Measurements from ENCODE around the gene BTF3. TPM values are rescaled to one million over a fixed set of nuclear protein-coding genes. Genes with fewer than 3 reads are reported as not detected.
"Not testable (repeated sequence)": the region's sequence is repeated elsewhere in the genome, so short reads cannot be mapped to it uniquely, and the experiment has no call there.

Gene BTF3
- total RNA-seq, 1 experiment from 2014 or later = 635 TPM

DNA sequence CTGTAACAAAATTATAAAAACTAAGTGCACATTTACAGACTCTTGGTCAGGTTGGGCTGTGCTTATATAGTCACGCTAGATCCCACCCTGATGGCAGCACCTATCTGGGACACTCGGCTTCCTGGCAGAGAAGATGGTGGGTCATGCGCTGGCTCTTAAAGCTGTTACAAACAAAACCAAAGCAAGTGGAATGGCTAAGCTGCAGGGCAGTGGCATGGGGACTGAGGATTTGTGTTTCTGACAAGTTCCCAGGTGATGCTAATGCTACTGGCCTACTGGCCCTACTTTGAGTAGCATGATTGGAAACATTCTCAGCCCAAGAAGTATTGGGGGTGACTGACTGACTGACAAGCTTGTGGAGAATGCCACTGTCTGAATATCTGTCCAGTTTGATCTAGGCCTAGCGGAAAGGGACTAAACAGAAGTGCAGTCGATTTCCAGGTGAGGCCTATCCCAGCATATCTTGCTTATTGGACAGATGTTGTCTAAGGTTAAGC lies 8.3 kb downstream of the BTF3 start:
- no peaks in the 10 kb centered on the region for H3K9me2 ChIP-seq (ENCODE audit: insufficient read depth)
- TF ChIP-seq EZH2 (IDR thresholded peaks at IDR 0.05; ENCODE audit: low read depth) = no peak
- TF ChIP-seq, protein P1, sequence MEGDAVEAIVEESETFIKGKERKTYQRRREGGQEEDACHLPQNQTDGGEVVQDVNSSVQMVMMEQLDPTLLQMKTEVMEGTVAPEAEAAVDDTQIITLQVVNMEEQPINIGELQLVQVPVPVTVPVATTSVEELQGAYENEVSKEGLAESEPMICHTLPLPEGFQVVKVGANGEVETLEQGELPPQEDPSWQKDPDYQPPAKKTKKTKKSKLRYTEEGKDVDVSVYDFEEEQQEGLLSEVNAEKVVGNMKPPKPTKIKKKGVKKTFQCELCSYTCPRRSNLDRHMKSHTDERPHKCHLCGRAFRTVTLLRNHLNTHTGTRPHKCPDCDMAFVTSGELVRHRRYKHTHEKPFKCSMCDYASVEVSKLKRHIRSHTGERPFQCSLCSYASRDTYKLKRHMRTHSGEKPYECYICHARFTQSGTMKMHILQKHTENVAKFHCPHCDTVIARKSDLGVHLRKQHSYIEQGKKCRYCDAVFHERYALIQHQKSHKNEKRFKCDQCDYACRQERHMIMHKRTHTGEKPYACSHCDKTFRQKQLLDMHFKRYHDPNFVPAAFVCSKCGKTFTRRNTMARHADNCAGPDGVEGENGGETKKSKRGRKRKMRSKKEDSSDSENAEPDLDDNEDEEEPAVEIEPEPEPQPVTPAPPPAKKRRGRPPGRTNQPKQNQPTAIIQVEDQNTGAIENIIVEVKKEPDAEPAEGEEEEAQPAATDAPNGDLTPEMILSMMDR (conservative IDR thresholded peaks at IDR 0.05) = no peak
- no TSS peak for BruUV-seq (replicated peaks)
- H3K4me1 ChIP-seq (replicated peaks; ENCODE audit: insufficient read depth) = peaks cover under 1% of the 10 kb centered on the region; the same call in 1 of the 2 replicates
- no peaks in the 10 kb centered on the region for H3K9me3 ChIP-seq (ENCODE audit: insufficient read depth, low read depth)
- peaks cover 19% of the 10 kb centered on the region for H3K79me2 ChIP-seq (ENCODE audit: low read depth)
- no peaks in the 10 kb centered on the region for H3K27me3 ChIP-seq (ENCODE audit: insufficient read depth, low read depth)
- ChIA-PET CTCF (no interaction called here), POLR2A (ENCODE audit: unreplicated experiment) (no interaction called here)
- H3F3A ChIP-seq (ENCODE audit: insufficient read depth, low read depth) = peaks cover 57% of the 10 kb centered on the region
- peaks cover 28% of the 10 kb centered on the region for H4K20me1 ChIP-seq (ENCODE audit: insufficient read depth)
- H3K4me2 ChIP-seq = no peak overlapping the region
- intact Hi-C loops (cut with micrococcal nuclease; ENCODE audit: unreplicated experiment) = no loop called here
- no peak for DNase-seq
- H3K36me3 ChIP-seq (ENCODE audit: low read depth) = peaks cover 33% of the 10 kb centered on the region
- no peak overlapping the region for H3K27ac ChIP-seq
- no peak overlapping the region for H3K4me3 ChIP-seq
- H2AFZ ChIP-seq = no peak overlapping the region

DNA sequence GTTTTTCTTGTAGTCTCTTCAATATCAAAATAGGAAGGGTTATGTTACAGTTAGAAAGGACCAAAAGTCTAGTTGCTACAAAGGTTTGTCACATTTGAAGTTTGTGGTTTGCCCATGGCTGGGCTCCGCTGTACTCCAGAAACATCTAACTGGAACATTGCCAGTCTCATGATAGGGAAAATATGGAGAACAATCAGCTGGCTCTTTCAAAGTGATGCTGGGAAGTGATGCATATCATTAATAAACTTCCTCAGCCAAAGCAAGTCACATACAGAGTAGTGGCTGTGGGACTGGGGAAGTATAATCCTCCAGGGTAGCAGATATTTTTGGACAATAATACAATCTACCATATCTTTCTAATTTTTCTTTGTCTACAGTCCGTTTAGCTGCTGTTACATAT lies 8.8 kb downstream of the BTF3 start:
- Histone ChIP-seq H3K27me3 (ENCODE audit: insufficient read depth, low read depth) (no peaks in the 10 kb centered on the region), H3K79me2 (ENCODE audit: low read depth) (peaks cover 14% of the 10 kb centered on the region; the same call in 1 of the 2 replicates), H4K20me1 (ENCODE audit: insufficient read depth) (peaks cover 23% of the 10 kb centered on the region), H3K9me2 (ENCODE audit: insufficient read depth) (no peaks in the 10 kb centered on the region), H3K36me3 (ENCODE audit: low read depth) (peaks cover 30% of the 10 kb centered on the region), H3K4me1 (replicated peaks; ENCODE audit: insufficient read depth) (no peaks in the 10 kb centered on the region), H3K9me3 (ENCODE audit: insufficient read depth, low read depth) (no peaks in the 10 kb centered on the region), H2AFZ (no peak overlapping the region), H3K4me2 (no peak overlapping the region), H3K4me3 (no peak overlapping the region), H3K27ac (no peak overlapping the region), H3F3A (ENCODE audit: insufficient read depth, low read depth) (peaks cover 54% of the 10 kb centered on the region)
- TF ChIP-seq, protein P1 (conservative IDR thresholded peaks at IDR 0.05) = no peak
- TF ChIP-seq EZH2 (IDR thresholded peaks at IDR 0.05; ENCODE audit: low read depth) = no peak
- ChIA-PET CTCF (no interaction called here), POLR2A (ENCODE audit: unreplicated experiment) (no interaction called here)
- BruUV-seq (replicated peaks) = no TSS peak
- intact Hi-C loops (cut with micrococcal nuclease; ENCODE audit: unreplicated experiment) = no loop called here
- DNase-seq = no peak

DNA sequence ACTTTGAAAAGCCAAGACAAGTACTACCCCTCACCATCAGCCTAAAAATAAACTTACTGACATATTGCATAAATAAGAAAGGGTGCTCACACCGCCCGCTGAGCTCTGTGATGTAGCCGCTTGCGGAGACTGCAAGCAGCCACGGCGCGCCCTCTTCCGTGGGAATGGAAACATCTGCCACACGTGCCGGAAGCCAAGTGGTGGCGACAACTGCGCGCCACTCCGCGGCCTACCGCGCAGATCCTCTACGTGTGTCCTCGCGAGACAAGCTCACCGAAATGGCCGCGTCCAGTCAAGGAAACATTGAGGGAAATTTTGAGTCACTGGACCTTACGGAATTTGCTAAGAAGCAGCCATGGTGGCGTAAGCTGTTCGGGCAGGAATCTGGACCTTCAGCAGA lies 10.3 kb downstream of the BTF3 start:
- H3K4me2 ChIP-seq; H3K4me3 ChIP-seq; H3K9me3 ChIP-seq (ENCODE audit: insufficient read depth, low read depth); DNase-seq; intact Hi-C loops (cut with micrococcal nuclease; ENCODE audit: unreplicated experiment); CTCF ChIA-PET; POLR2A ChIA-PET (ENCODE audit: unreplicated experiment); BruUV-seq (replicated peaks); H3K27ac ChIP-seq; H3K4me1 ChIP-seq (replicated peaks; ENCODE audit: insufficient read depth); H2AFZ ChIP-seq; H4K20me1 ChIP-seq (ENCODE audit: insufficient read depth); H3K27me3 ChIP-seq (ENCODE audit: insufficient read depth, low read depth); H3K9me2 ChIP-seq (ENCODE audit: insufficient read depth); H3K79me2 ChIP-seq (ENCODE audit: low read depth): not testable (repeated sequence)
- Histone ChIP-seq H3K36me3 (ENCODE audit: low read depth) (peaks cover 15% of the 10 kb centered on the region), H3F3A (ENCODE audit: insufficient read depth, low read depth) (peaks cover 45% of the 10 kb centered on the region; the same call in 1 of the 2 replicates)

DNA sequence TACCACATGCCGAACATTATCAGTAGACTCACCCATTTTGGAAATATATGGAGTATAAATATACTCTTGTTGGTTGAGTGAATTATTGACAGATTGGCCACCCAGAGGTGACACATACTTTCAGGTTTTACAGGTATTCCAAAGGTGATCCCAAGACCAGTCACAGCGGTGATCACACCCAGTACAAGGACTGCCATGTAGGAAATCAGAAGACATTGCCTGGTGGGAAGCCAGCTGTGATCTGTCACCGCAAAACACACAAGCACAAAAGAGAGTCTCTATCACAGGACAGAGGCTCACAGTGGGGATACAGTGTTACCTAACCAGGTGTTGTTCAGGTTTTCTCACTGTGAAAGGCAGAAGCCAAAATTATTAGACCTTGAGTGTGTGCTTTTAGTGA lies 15.8 kb downstream of the BTF3 start:
- Histone ChIP-seq H3K4me1 (replicated peaks; ENCODE audit: insufficient read depth) (peaks cover 17% of the 10 kb centered on the region), H4K20me1 (ENCODE audit: insufficient read depth) (no peaks in the 10 kb centered on the region), H3K27me3 (ENCODE audit: insufficient read depth, low read depth) (no peaks in the 10 kb centered on the region), H3K27ac (no peak overlapping the region), H3K4me2 (no peak overlapping the region), H3F3A (ENCODE audit: insufficient read depth, low read depth) (peaks cover 16% of the 10 kb centered on the region; the same call in 1 of the 2 replicates), H3K9me3 (ENCODE audit: insufficient read depth, low read depth) (no peaks in the 10 kb centered on the region), H2AFZ (no peak overlapping the region), H3K4me3 (no peak overlapping the region), H3K36me3 (ENCODE audit: low read depth) (no peaks in the 10 kb centered on the region), H3K79me2 (ENCODE audit: low read depth) (no peaks in the 10 kb centered on the region), H3K9me2 (ENCODE audit: insufficient read depth) (no peaks in the 10 kb centered on the region)
- BruUV-seq (replicated peaks) = no TSS peak
- ChIA-PET CTCF (no interaction called here), POLR2A (ENCODE audit: unreplicated experiment) (interaction anchor here (0.6 kb wide), 1 partner anchor 367 kb away, joined by 9 read pairs; no protein-coding TSS in a partner anchor)
- intact Hi-C loops (cut with micrococcal nuclease; ENCODE audit: unreplicated experiment) = no loop called here
- DNase-seq = peak in 1 of 2 experiments; percentile 59
- TF ChIP-seq EZH2 (IDR thresholded peaks at IDR 0.05; ENCODE audit: low read depth) = no peak
- TF ChIP-seq, protein P1 (conservative IDR thresholded peaks at IDR 0.05) = no peak
